HG03442 (cell line): ENCODE results near the gene ACP4.

Experiments
- ATAC-seq: cut with Tn5 transposase; IDR thresholded peaks from one replicate; pipeline ENCODE4 v1.9.1; 2021; ENCODE audit warnings: mild to moderate bottlenecking, moderate library complexity; ENCODE audit not compliant: unreplicated experiment

Gene ACP4

GRCh38 chr19:50820549-50821247, 30.5 kb downstream of the ACP4 start:
- no peak for ATAC-seq

GRCh38 chr19:50821248-50821612, 31.0 kb downstream of the ACP4 start:
- no peak for ATAC-seq

GRCh38 chr19:50821622-50822021, 31.4 kb downstream of the ACP4 start:
- ATAC-seq = no peak

GRCh38 chr19:50822661-50823208, 32.5 kb downstream of the ACP4 start:
- ATAC-seq = no peak

GRCh38 chr19:50823389-50824042, 33.3 kb downstream of the ACP4 start, which contains the start of gene KLK1:
Gene KLK1 (minus strand): TSS chr19:50823787. CDS start chr19:50823748, 39 bp downstream.
- ATAC-seq = no peak

GRCh38 chr19:50826492-50827240, 36.5 kb downstream of the ACP4 start:
- ATAC-seq = no peak

- ATAC-seq = no peak
These were observed 37.3 kb downstream of the ACP4 start for GRCh38 chr19:50827476-50827875.

GRCh38 chr19:50829801-50830200, 39.6 kb downstream of the ACP4 start:
- no peak for ATAC-seq

GRCh38 chr19:50830266-50831025, 40.2 kb downstream of the ACP4 start:
- no peak for ATAC-seq

GRCh38 chr19:50831026-50831396, 40.8 kb downstream of the ACP4 start:
- ATAC-seq = no peak

GRCh38 chr19:50832666-50833065, 42.5 kb downstream of the ACP4 start:
- no peak for ATAC-seq

- ATAC-seq = no peak
These were observed 43.0 kb downstream of the ACP4 start, which contains the start of gene KLK15 for GRCh38 chr19:50833117-50833801. Gene KLK15 (minus strand): TSS chr19:50833574. CDS start chr19:50831492, 2,082 bp downstream.

GRCh38 chr19:50833802-50834167, 43.6 kb downstream of the ACP4 start:
- no peak for ATAC-seq

GRCh38 chr19:50835103-50835784, 45.0 kb downstream of the ACP4 start:
- no peak for ATAC-seq

GRCh38 chr19:50835785-50836542, 45.7 kb downstream of the ACP4 start:
- peak; percentile 81 for ATAC-seq

GRCh38 chr19:50836543-50837195, 46.5 kb downstream of the ACP4 start:
- no peak for ATAC-seq

GRCh38 chr19:50837300-50837699, 47.1 kb downstream of the ACP4 start:
- ATAC-seq = no peak

- no peak for ATAC-seq
These were observed 48.0 kb downstream of the ACP4 start for GRCh38 chr19:50838239-50838638.
